DND-41 (cell line): ENCODE data around the gene SS18.

Experiments used
- CTCF ChIP-seq: IDR thresholded peaks from 2 replicates; pipeline ENCODE4 v1.5.1; 2012; ENCODE audit warnings: borderline replicate concordance, low read length, moderate library complexity, mild to moderate bottlenecking; ENCODE audit not compliant: poor library complexity, severe bottlenecking; ENCODE audit errors: extremely low read depth
- EZH2 ChIP-seq: IDR thresholded peaks from 3 replicates; pipeline ENCODE4 v1.6.1; 2012; ENCODE audit warnings: borderline replicate concordance, low read depth, mild to moderate bottlenecking, moderate library complexity, low read length, inconsistent platforms; ENCODE audit not compliant: severe bottlenecking

DNA sequence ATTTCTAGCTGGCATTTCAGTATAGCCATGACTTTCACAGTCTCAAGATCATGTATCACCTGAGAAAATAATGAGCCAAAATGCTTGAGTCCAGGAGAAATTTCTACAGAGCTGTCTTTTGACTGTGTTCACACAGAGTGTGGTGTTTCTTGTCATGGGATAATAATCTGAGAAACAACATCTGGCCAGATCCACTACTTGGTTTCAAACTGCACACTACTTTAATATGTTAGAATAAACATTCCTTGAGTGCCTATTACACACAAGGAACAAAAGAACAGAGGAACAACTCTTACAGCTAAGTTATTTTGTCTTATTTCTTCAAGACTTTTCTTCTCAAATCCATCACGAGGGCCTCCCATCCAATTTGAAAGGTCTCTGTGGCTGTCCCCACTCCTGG is 108.3 kb downstream of the SS18 start:
- no peak for TF ChIP-seq CTCF
- no peak for TF ChIP-seq EZH2
